PC-3 (cell line): ENCODE data around the gene MCUB.

ENCODE experiments used
- CTCF ChIP-seq: fragments of 300-600 bp; sonication (generic); conservative IDR thresholded peaks from 2 replicates; pipeline ENCODE4 v1.5.1; 2017; ENCODE audit warnings: antibody characterized with exemption, low read depth, mild to moderate bottlenecking, low read length
- EZH2 ChIP-seq: fragments of 300-600 bp; sonication (generic); IDR thresholded peaks from one replicate; pipeline ENCODE4 v1.6.1; 2017; ENCODE audit warnings: antibody characterized with exemption, mild to moderate bottlenecking, low read length; ENCODE audit not compliant: unreplicated experiment
- EZH2phosphoT487 ChIP-seq: fragments of 300-600 bp; sonication (generic); IDR thresholded peaks from 2 replicates; pipeline ENCODE4 v1.6.1; 2018; ENCODE audit warnings: mild to moderate bottlenecking, antibody characterized with exemption, low read length, borderline replicate concordance

GRCh38 chr4:109545401-109545800, 14.6 kb upstream of the MCUB start:
- TF ChIP-seq CTCF, result no peak
- no peak for TF ChIP-seq EZH2
- TF ChIP-seq EZH2phosphoT487, result no peak
